LHCN-M2 (cell line): ENCODE data around the gene SPRYD4. TPM values are rescaled to one million over a fixed set of nuclear protein-coding genes. Genes with fewer than 3 reads are reported as not detected.
"Not testable (repeated sequence)": the region's sequence is repeated elsewhere in the genome, so short reads cannot be mapped to it uniquely, and the experiment has no call there.

Source experiments
- DNase-seq: peaks from one replicate; pipeline ENCODE4 v3.0.0-alpha.2; 2012; ENCODE audit warnings: low read depth
- total RNA-seq: library from RNA; depleted of rRNA; stranded (reverse); fragments of >200 nt; gene quantifications from 2 replicates; pipeline ENCODE4 v1.2.3, GENCODE V29; 2014

The SPRYD4 gene
- total RNA-seq, 1 experiment from 2014 or later: 2.6 TPM

GRCh38 chr12:56476143-56476542 lies 7.8 kb downstream of the SPRYD4 start:
- DNase-seq: no peak

DNA sequence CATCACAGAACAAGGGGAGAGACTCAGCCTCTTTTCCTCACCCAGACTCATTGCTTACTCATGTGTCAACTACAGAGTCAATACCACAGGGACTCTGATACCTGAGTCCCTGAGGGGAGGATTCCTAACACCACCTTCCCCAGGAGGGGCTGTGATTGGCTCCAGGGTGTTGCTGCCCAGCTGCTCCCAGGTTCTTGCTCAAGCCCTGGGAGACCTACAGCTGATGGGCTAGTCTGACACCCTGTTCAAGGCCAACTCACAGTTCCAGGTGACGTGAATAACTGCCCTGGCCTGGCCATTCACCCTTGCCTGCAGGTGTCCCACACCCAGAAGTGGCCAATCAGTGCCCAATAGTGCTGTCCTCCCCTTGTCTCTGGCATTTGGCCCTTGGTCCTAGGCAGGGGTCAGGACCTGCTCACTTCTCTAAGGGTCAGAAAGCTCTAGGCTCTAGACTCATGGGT lies 8.6 kb downstream of the SPRYD4 start:
- no peak for DNase-seq

DNA sequence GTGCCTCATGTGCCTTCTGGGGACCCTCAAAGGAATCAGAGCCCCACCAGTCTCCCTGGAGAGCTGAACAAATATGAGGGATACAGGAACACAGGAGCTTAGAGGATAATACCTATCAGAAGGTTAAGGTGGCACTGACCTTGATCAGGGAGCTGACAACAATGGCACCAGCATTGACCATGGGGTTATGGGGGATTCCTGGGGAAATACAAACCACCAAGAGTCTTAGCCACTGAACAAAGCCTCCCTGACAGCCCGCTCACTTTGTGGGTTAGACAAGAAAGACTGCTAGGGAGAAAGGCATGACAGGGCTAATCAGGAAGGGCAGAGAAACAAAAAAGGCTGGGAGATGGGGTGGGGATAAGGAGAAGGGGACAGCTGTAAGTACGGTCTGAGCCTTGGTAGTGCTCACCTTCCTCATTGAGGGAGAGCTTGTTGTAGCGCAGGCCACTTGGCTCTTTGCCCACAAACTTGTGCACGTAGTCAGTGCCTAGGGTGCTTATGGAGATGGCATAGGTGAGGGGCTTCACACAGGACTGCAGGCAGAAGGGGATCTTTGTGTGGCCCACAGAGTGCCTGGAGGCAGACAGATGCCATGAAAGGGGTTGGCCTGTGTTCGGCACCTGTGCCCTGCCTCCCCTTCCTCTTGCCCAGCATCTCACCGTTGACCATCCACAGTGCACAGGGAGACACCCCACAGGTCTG lies 9.3 kb downstream of the SPRYD4 start:
- DNase-seq: no peak

DNA sequence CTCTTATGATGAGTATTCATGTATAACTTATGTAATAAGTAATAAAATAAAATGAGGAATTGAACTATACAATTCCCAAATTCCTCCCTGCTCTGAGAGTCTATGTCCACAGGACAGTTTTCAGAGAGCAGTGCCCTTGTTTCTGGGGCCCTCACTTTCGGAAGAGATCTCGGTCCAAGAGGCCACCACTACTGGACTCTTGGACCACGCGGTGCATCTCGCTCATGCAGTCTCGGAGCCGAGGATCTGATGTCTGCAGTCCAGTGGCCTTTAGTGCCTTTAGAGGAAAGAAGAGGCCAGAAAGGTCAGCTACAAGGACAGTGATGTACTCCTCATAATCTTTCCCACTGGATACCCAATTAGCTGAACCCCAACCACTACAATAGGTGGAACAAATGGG lies 11.2 kb downstream of the SPRYD4 start:
- DNase-seq: no peak

- DNase-seq: no peak
Measured at GRCh38 chr12:56484566-56484965, 16.2 kb downstream of the SPRYD4 start.

GRCh38 chr12:56486694-56487093 lies 18.3 kb downstream of the SPRYD4 start:
- DNase-seq: no peak

DNA sequence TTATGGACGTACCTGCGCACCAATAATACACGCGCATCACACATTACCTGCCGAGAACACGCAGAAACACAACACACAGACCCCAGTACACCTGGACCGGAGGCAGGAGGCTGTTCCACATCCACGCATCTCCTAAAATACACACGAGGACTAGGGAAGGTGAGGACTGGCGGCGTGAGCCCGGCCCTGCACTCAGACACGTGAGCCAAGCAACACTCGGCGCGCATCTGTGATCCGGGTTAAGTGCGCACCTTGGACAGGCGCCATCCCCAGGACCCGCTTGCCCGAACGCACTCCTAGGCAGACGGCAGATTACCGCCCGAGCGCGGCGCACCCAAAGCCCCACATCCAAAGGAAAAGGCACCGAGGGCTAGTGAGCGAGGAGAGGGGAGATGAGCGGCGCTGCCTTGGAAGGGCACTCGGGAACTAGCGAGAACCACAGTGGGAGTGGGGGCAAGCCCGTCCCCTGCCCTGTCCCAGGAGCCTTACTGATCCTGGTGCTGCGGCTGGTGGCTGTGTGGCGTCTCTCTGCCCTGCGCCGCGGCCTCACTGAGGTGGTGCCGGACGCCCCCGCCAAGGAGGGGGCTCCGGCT lies 19.2 kb downstream of the SPRYD4 start:
- DNase-seq: no peak

DNA sequence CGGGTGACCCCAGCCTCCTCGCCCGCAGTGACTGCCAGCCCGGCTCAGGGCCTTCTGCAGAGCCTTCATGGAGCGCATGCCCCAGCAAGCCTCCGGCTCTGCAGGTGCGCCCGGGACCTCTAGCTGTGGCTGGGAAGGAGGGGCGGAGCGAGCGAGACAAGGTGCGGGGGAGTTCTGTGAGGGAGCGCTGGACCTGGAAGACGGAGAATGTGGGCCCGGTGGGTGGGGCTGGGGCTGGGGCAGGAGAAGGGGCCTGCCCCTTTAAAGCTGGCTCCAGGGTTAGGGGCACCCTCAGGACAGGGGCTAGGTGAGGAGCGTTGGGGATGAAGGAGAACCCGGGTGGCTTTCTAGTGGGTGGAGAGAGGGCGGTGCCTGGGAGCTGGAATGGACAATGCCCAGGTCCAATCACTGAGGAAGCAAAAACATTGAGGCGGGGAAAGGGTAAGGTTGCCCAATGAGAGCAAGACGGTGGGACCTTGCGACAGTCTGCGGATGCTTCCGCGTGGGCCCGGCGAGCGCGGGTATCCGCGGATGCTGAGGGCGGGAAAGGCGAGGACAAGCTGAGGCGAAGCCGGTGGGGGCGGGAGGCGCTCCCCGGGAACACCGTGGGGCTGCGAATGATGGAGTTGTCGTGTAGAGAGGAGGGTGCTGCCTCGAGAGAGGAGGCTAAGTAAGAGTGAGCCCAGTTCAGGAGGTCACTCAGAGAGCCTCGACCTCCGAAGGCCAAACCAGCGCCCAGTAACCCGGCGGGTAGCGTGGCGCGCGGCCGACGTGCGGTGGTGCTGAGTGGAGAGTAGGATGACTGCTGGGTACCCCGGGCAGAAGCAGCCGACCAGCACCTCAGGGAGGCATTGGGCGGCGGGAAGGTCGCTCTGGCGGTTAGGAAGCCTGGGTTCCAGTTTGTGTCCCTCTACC lies 19.9 kb downstream of the SPRYD4 start, which contains the start of gene GLS2:
Gene GLS2 (minus strand): TSS at position 121 of the 915 bp plus-strand sequence. CDS start 43 bp downstream, at position 78.
- peak; percentile 49 for DNase-seq

GRCh38 chr12:56490360-56490759 lies 22.0 kb downstream of the SPRYD4 start:
- DNase-seq: no peak

DNA sequence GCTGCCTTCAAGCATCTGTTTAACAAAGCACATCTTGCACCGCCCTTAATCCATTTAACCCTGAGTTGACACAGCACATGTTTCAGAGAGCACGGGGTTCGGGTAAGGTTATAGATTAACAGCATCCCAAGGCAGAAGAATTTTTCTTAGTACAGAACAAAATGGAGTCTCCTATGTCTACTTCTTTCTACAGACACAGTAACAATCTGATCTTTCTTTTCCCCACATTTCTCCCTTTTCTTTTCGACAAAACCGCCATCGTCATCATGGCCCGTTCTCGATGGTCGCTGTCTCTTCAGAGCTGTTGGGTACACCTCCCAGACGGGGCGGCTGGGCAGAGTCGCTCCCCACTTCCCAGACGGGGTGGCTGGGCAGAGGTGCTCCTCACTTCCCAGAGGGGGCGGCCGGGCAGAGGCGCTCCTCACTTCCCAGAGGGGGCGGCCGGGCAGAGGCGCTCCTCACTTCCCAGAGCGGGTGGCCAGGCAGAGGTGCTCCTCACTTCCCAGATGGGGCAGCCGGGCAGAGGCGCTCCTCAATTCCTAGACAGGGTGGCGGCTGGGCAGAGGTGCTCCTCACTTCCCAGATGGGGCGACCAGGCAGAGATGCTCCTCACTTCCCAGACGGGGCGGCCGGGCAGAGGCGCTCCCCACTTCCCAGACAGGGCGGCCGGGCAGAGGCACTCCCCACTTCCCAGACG lies 25.2 kb downstream of the SPRYD4 start:
- not testable (repeated sequence) for DNase-seq

- not testable (repeated sequence) for DNase-seq
Measured at GRCh38 chr12:56494106-56494415, 25.7 kb downstream of the SPRYD4 start.

- not testable (repeated sequence) for DNase-seq
Measured at GRCh38 chr12:56494481-56494880, 26.1 kb downstream of the SPRYD4 start.

GRCh38 chr12:56496704-56497103 lies 28.3 kb downstream of the SPRYD4 start:
- not testable (repeated sequence) for DNase-seq

DNA sequence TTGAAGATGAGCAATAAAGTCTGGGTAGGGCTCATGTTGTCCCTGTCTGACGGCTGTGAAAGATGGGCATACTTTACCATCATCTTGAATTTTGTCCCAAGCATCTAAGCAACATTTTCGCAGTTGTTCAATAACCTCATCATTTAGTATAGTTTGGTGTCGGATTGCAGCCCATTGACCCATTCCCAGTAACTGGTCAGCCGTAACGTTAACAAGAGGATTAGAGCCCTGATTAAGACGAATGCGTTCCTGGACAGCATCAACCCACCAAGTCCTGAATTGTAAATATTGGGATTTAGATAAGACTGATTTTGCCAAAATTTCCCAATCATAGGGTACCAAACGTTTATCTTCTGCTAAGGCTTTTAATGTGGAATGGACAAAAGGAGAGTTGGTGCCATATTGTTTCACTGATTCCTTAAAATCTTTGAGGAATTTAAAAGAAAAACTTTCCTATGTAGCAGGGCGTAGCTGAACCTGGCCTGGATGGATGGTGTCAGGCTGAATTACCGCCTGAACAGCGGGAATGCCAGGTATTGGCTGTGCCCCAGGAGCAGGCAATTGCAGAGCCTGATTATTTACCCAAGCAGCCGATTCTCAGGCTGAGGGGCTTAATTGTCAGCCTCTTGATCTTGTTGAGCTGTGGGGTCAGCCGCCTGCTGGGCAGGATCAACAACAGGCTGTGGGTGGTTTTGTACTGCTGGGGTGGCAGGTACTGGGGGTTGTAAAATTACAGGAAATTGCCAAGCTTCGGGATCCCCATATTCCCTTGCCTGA lies 29.9 kb downstream of the SPRYD4 start:
- DNase-seq: not testable (repeated sequence)

- not testable (repeated sequence) for DNase-seq
Measured at GRCh38 chr12:56499452-56499851, 31.1 kb downstream of the SPRYD4 start.

DNA sequence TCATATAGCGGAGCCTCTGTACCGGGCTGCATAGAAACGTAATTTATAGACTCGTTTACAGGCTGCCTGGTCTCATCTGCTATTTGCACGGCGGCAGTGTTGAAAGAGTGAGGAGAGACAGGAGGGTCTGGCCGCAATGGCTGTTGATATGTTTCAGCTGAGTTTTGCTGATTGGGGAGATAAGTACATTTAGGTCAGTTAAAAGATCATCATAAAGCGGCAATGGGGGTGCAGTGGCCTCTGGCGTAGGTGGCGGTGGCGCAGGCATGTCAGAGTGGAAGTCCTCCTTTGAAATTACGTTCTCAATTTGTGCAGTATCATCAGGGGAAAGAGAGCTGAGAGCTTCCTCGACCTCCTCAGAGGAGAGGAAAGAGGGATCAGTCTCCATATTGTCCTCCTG lies 31.5 kb downstream of the SPRYD4 start:
- not testable (repeated sequence) for DNase-seq

GRCh38 chr12:56510786-56511185 lies 42.4 kb downstream of the SPRYD4 start:
- DNase-seq: no peak

DNA sequence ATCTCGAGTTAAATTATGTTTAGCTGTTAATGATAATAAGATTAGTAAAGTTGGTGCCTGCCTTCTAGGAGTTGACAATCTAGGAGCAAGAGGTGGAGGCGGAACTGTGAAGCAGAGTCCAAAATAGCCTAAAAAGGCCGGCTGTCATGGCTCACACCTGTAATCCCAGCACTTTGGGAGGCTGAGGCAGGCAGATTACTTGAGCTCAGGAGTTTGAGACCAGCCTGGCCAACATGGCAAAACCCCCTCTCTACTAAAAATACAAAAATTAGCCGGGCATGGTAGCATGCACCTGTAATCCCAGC lies 45.6 kb downstream of the SPRYD4 start:
- DNase-seq: not testable (repeated sequence)

- no peak for DNase-seq
Measured at GRCh38 chr12:56517854-56518253, 49.5 kb downstream of the SPRYD4 start.

DNA sequence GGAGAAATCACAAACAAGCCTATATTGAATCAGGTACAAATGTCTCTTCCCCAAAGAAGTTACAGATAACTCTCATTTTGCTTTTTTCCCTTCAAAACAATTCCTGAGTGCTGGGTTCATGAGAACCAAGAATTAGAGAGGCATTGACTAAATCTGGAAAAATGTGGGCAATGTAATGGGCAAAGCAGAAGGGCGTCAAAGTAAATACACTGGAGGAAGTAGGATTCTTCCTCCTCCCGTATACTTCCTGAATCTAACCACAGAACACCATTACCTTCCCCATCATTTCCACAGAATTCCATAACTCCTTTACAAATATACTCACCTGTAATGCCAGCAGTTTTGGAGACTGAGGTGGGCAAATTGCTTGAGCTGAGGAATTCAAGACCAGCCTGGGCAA lies 50.2 kb downstream of the SPRYD4 start:
- peak; percentile 38 for DNase-seq

- no peak for DNase-seq
Measured at GRCh38 chr12:56520048-56520447, 51.7 kb downstream of the SPRYD4 start.
